RWPE1 (cell line): Measurements from ENCODE around the gene LHFPL3.

Source experiments
- CTCF ChIA-PET: fragments of 350-600 bp; sonication (Branson Sonifier 250); formaldehyde crosslinking; extraction: SDS; loops from one replicate; lab custom pipeline; 2021; lab: Yijun Ruan, JAX
- POLR2A ChIA-PET: fragments of 400-600 bp; formaldehyde crosslinking; extraction: SDS; loops from one replicate; lab custom pipeline; 2020; ENCODE audit warnings: antibody characterized with exemption; ENCODE audit not compliant: low non-redundant PET; lab: Yijun Ruan, JAX
- DNase-seq: peaks from one replicate; pipeline ENCODE4 v3.0.0; 2012; ENCODE audit warnings: low spot score
- H3K27ac ChIP-seq: fragments of 450-650 bp; 2 replicates; pipeline ENCODE4 v1.5.1; 2017
- CTCF ChIP-seq: fragments of 450-650 bp; conservative IDR thresholded peaks from 2 replicates; pipeline ENCODE4 v1.5.1; 2017; ENCODE audit warnings: low read depth, mild to moderate bottlenecking

The LHFPL3 gene

GRCh38 chr7:104890216-104890615 is 561.8 kb downstream of the LHFPL3 start:
- TF ChIP-seq CTCF, result no peak
- CTCF ChIA-PET, result interaction anchor here (0.6 kb wide), 1 partner anchor 137 kb away, joined by 3 read pairs; no protein-coding TSS in a partner anchor
- POLR2A ChIA-PET, result no interaction called here
- H3K27ac ChIP-seq, result no peak overlapping the region
- no peak for DNase-seq

DNA sequence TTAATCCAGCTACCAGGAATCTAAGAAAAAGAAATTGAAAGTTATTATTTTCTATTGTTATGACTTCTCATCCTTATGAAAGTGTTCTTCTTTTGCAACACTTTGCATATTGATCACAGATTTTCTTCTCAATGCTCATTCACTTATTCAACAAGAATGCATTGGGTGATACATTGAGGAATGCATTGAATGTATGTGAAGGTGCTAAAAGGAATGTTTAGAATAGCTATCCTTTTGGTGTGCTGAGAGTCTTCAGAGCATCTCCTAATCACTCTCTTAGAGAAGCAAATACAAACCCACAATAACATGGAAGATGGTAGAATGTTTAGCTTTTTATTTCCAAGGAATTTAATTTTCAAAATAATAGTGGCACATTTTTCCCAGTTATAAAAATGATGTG is 563.5 kb downstream of the LHFPL3 start:
- CTCF ChIA-PET, result no interaction called here

DNA sequence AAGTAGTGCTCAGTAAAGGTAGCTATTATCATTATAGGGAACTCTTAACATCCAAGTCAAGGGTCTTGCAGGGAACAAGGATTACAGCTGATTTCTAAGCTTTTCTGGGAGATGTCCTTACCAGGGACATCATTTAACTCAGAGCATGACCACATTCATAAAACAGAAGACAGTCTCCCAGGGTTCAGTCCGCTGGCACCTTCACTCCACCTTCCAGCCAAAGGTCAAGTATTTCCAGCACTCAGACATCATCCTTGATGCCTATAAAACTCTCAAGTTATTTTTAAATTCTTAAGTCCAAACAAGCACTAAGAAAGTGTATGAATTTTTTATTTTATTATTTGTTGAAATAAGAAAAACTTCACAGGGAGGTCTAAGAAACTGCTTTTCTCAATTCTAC is 565.9 kb downstream of the LHFPL3 start:
- CTCF ChIA-PET, result no interaction called here
- no peak for TF ChIP-seq CTCF
- H3K27ac ChIP-seq, result no peak overlapping the region
- POLR2A ChIA-PET, result no interaction called here
- DNase-seq, result no peak

More for the DNA sequence above, 563.5 kb downstream of the LHFPL3 start:
- DNase-seq, result no peak
- no peak overlapping the region for H3K27ac ChIP-seq
- POLR2A ChIA-PET, result no interaction called here
- TF ChIP-seq CTCF, result no peak

- no peak for TF ChIP-seq CTCF
- ChIA-PET CTCF (interaction anchor here (0.6 to 0.8 kb wide), 5 partner anchors 15 to 1286 kb away, joined by 3 to 5 read pairs (median 4); no protein-coding TSS in a partner anchor), POLR2A (no interaction called here)
- H3K27ac ChIP-seq, result no peak overlapping the region
- DNase-seq, result no peak
These were observed 566.5 kb downstream of the LHFPL3 start for GRCh38 chr7:104894726-104895521.

DNA sequence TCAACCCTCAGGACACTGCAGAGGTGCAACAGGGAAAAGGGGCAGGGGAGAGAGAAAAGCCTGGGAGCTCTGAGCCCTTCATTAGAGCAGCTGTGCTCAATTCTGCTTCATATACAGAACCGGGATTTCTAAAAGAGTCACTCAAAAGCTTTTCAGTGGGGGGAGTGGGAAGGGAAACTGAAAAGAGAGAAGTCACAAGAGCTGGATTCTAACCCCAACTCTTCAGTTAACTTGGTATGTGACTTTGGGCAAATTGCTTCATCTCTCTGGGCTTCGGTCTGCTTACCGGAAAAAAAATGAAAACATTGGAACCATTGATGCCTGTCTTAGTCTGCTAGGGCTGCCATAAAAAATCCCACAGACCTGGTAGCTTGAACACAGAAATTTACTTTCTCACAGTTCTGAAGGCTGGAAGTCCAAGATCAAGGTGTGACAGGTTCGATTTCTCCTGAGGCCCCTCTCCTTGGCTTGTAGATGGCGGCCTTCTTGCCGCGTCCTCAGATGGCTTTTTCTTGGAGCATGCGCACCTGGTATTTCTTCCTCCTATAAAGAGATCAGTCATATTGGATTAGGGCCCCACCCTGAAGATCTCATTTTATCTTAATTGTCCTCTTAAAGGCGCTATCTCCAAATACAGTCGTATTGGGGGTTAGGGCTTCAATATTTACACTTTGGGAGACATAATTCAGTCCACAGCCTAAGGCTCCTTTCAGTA is 567.3 kb downstream of the LHFPL3 start:
- POLR2A ChIA-PET, result no interaction called here
- no peak for TF ChIP-seq CTCF
- no peak for DNase-seq
- CTCF ChIA-PET, result interaction anchor here (0.6 to 0.8 kb wide), 5 partner anchors 14 to 1286 kb away, joined by 3 to 5 read pairs (median 4); no protein-coding TSS in a partner anchor
- H3K27ac ChIP-seq, result no peak overlapping the region

DNA sequence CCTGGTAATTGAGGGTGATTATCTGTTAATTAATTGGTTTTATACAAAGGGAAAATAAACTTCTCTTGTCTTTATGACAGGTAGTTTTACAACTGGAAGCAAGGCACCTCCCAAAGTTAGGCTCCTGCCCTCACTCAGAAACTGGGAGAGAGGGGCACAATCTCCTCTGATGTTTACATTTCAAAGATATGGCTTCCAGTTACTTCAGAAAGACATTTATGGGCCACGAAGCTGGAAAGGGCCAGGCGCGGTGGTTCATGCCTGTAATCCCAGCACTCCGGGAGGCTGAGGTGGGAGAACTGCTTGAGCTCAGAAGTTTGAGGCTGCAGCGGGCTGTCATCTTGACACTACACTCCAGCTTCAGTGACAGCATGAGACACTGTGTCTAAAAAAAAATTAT is 570.0 kb downstream of the LHFPL3 start:
- no peak for DNase-seq
- no peak overlapping the region for H3K27ac ChIP-seq
- CTCF ChIA-PET, result no interaction called here
- POLR2A ChIA-PET, result no interaction called here
- no peak for TF ChIP-seq CTCF
